HepG2 (cell line): Measurements from ENCODE around the gene RMRP. TPM values are rescaled to one million over a fixed set of nuclear protein-coding genes. Genes with fewer than 3 reads are reported as not detected.
A peak's percentile ranks its signal among the peaks of the same experiment; 100 is the strongest.

Source experiments
- ARID2 ChIP-seq: sonication (generic); formaldehyde crosslinking; IDR thresholded peaks from 2 replicates; pipeline ENCODE4 v1.8.1; 2022; ENCODE audit warnings: mild to moderate bottlenecking, missing genetic modification reagents, borderline replicate concordance
- ATF4 ChIP-seq, 2 experiments: fragments of 450-650 bp in 1 of 2; sonication (generic) in 1 of 2; formaldehyde crosslinking; IDR thresholded peaks; 2 replicates each; pipeline versions ENCODE4 v1.5.0 to v1.8.0; 2020 to 2022; ENCODE audit warnings: mild to moderate bottlenecking in 1 of 2, missing genetic modification reagents in 1 of 2
- HNRNPH1 ChIP-seq: fragments of 200-400 bp; formaldehyde crosslinking; optimal IDR thresholded peaks from 2 replicates; pipeline ENCODE3; 2017; ENCODE audit warnings: mild to moderate bottlenecking, low read depth, low read length
- IKZF1 ChIP-seq: fragments of 450-650 bp; IDR thresholded peaks from 2 replicates; pipeline ENCODE4 v1.7.1; 2016
- MIXL1 ChIP-seq: IDR thresholded peaks from 2 replicates; pipeline ENCODE4 v1.6.1; 2016
- MLLT10 ChIP-seq: sonication (generic); formaldehyde crosslinking; IDR thresholded peaks from 2 replicates; pipeline ENCODE4 v1.4.0; 2020; ENCODE audit warnings: missing genetic modification reagents
- MTF2 ChIP-seq: sonication (generic); formaldehyde crosslinking; IDR thresholded peaks from 2 replicates; pipeline ENCODE4 v1.5.0; 2020; ENCODE audit warnings: missing genetic modification reagents, borderline replicate concordance
- MYNN ChIP-seq: sonication (generic); formaldehyde crosslinking; IDR thresholded peaks from 2 replicates; pipeline ENCODE4 v1.4.0; 2020; ENCODE audit warnings: mild to moderate bottlenecking, low read depth, missing genetic modification reagents
- NFKBIZ ChIP-seq: IDR thresholded peaks from 2 replicates; pipeline ENCODE4 v1.6.1; 2018; ENCODE audit warnings: missing genetic modification reagents, missing compliant biosample characterization
- PHF20 ChIP-seq: sonication (generic); formaldehyde crosslinking; IDR thresholded peaks from 2 replicates; pipeline ENCODE4 v1.5.0; 2020; ENCODE audit warnings: mild to moderate bottlenecking, missing genetic modification reagents
- RORA ChIP-seq: sonication (generic); formaldehyde crosslinking; IDR thresholded peaks from 2 replicates; pipeline ENCODE4 v1.5.0; 2020; ENCODE audit warnings: mild to moderate bottlenecking, missing genetic modification reagents, moderate library complexity
- STAT6 ChIP-seq: sonication (generic); formaldehyde crosslinking; IDR thresholded peaks from 2 replicates; pipeline ENCODE4 v1.4.0; 2020; ENCODE audit warnings: missing genetic modification reagents, mild to moderate bottlenecking, borderline replicate concordance
- TAF15 ChIP-seq: fragments of 200-400 bp; formaldehyde crosslinking; IDR thresholded peaks from one replicate; pipeline ENCODE4 v1.6.1; 2018; ENCODE audit warnings: mild to moderate bottlenecking, low read depth, low read length; ENCODE audit not compliant: poor library complexity, severe bottlenecking
- ZNF121 ChIP-seq: sonication (generic); formaldehyde crosslinking; IDR thresholded peaks from 2 replicates; pipeline ENCODE4 v1.5.0; 2020; ENCODE audit warnings: mild to moderate bottlenecking, missing genetic modification reagents
- ZNF709 ChIP-seq: sonication (generic); formaldehyde crosslinking; IDR thresholded peaks from 2 replicates; pipeline ENCODE4 v1.5.0; 2020; ENCODE audit warnings: mild to moderate bottlenecking, missing genetic modification reagents
- ZSCAN20 ChIP-seq: sonication (generic); formaldehyde crosslinking; IDR thresholded peaks from 2 replicates; pipeline ENCODE4 v1.4.0; 2020; ENCODE audit warnings: missing genetic modification reagents, mild to moderate bottlenecking, borderline replicate concordance
- polyA plus RNA-seq, 8 experiments: library from polyadenylated mRNA; depleted of rRNA in 3 of 8; stranded (reverse) in 7 of 8; unstranded in 1 of 8; fragments of >200 nt; fragmentation: Illumina TruSeq in 4 of 8; extraction: Trizol in 4 of 8; gene quantifications; 2 replicates each; pipeline versions ENCODE4 v1.2.1 to v1.2.3, GENCODE V29; 2011 to 2016; ENCODE audit warnings: low read depth in 4 of 8, missing spikeins in 1 of 8, mixed read lengths in 1 of 8; ENCODE audit not compliant: insufficient read depth in 1 of 8
- total RNA-seq, 5 experiments: library from RNA; depleted of rRNA; stranded (reverse); fragments of >200 nt; fragmentation: Illumina TruSeq; extraction: Trizol; gene quantifications; 2 replicates each; pipeline ENCODE4 v1.2.3, GENCODE V29; 2016; ENCODE audit warnings: low read depth in 1 of 5
- TF ChIP-seq, protein P1 (sequence below): IDR thresholded peaks from 2 replicates; pipeline ENCODE4 v1.6.1; 2016; ENCODE audit warnings: mild to moderate bottlenecking, missing biosample characterization, missing genetic modification reagents
- TF ChIP-seq, protein P2 (sequence below): sonication (generic); formaldehyde crosslinking; IDR thresholded peaks from 2 replicates; pipeline ENCODE4 v1.5.0; 2020; ENCODE audit warnings: mild to moderate bottlenecking, missing genetic modification reagents, borderline replicate concordance

Gene RMRP
- total and polyA plus RNA-seq, 2 of the 13 experiments (the other 11 are each of a cell fraction or from before 2014, with no cell fraction given): 51.4 to 4,025 TPM

GRCh38 chr9:35646533-35647265, 11.1 kb downstream of the RMRP start (continued):
- TF ChIP-seq STAT6: no peak
- 0 out of 2 replicates have a peak, but pooled peaks have one; percentile 19 for TF ChIP-seq MIXL1 (CRISPR knock-in tag)
- 0 out of 2 replicates have a peak, but pooled peaks have one; percentile 28 for TF ChIP-seq MTF2 (CRISPR knock-in tag)
- no peak for TF ChIP-seq MLLT10 (CRISPR knock-in tag)
- TF ChIP-seq, protein P1, sequence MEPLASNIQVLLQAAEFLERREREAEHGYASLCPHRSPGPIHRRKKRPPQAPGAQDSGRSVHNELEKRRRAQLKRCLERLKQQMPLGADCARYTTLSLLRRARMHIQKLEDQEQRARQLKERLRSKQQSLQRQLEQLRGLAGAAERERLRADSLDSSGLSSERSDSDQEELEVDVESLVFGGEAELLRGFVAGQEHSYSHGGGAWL (CRISPR knock-in tag): peak; percentile 47; the same call in 1 of the 2 replicates
- no peak; the same call in 1 of the 2 replicates for TF ChIP-seq NFKBIZ (CRISPR knock-in tag)
- TF ChIP-seq PHF20: peak; percentile 31; the same call in 1 of the 2 replicates
- TF ChIP-seq ZNF121 (CRISPR knock-in tag): no peak
- TF ChIP-seq IKZF1: no peak
- TF ChIP-seq ARID2 (CRISPR knock-in tag): no peak
- TF ChIP-seq ZNF709 (CRISPR knock-in tag): peak; percentile 70
- TF ChIP-seq RORA (CRISPR knock-in tag): no peak
- TF ChIP-seq, protein P2, sequence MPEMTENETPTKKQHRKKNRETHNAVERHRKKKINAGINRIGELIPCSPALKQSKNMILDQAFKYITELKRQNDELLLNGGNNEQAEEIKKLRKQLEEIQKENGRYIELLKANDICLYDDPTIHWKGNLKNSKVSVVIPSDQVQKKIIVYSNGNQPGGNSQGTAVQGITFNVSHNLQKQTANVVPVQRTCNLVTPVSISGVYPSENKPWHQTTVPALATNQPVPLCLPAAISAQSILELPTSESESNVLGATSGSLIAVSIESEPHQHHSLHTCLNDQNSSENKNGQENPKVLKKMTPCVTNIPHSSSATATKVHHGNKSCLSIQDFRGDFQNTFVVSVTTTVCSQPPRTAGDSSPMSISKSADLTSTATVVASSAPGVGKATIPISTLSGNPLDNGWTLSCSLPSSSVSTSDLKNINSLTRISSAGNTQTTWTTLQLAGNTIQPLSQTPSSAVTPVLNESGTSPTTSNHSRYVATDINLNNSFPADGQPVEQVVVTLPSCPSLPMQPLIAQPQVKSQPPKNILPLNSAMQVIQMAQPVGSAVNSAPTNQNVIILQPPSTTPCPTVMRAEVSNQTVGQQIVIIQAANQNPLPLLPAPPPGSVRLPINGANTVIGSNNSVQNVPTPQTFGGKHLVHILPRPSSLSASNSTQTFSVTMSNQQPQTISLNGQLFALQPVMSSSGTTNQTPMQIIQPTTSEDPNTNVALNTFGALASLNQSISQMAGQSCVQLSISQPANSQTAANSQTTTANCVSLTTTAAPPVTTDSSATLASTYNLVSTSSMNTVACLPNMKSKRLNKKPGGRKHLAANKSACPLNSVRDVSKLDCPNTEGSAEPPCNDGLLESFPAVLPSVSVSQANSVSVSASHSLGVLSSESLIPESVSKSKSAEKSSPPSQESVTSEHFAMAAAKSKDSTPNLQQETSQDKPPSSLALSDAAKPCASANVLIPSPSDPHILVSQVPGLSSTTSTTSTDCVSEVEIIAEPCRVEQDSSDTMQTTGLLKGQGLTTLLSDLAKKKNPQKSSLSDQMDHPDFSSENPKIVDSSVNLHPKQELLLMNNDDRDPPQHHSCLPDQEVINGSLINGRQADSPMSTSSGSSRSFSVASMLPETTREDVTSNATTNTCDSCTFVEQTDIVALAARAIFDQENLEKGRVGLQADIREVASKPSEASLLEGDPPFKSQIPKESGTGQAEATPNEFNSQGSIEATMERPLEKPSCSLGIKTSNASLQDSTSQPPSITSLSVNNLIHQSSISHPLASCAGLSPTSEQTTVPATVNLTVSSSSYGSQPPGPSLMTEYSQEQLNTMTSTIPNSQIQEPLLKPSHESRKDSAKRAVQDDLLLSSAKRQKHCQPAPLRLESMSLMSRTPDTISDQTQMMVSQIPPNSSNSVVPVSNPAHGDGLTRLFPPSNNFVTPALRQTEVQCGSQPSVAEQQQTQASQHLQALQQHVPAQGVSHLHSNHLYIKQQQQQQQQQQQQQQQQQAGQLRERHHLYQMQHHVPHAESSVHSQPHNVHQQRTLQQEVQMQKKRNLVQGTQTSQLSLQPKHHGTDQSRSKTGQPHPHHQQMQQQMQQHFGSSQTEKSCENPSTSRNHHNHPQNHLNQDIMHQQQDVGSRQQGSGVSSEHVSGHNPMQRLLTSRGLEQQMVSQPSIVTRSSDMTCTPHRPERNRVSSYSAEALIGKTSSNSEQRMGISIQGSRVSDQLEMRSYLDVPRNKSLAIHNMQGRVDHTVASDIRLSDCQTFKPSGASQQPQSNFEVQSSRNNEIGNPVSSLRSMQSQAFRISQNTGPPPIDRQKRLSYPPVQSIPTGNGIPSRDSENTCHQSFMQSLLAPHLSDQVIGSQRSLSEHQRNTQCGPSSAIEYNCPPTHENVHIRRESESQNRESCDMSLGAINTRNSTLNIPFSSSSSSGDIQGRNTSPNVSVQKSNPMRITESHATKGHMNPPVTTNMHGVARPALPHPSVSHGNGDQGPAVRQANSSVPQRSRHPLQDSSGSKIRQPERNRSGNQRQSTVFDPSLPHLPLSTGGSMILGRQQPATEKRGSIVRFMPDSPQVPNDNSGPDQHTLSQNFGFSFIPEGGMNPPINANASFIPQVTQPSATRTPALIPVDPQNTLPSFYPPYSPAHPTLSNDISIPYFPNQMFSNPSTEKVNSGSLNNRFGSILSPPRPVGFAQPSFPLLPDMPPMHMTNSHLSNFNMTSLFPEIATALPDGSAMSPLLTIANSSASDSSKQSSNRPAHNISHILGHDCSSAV (CRISPR knock-in tag): no peak
- TF ChIP-seq ZSCAN20 (CRISPR knock-in tag): no peak
- TF ChIP-seq ATF4 (CRISPR knock-in tag; IDR thresholded peaks at IDR 0.05): no peak
- no peak for TF ChIP-seq MYNN
- TF ChIP-seq HNRNPH1: no peak
- no peak for TF ChIP-seq TAF15
